WTC11 (cell line): ENCODE results near the gene ADH5. TPM values are rescaled to one million over a fixed set of nuclear protein-coding genes. Genes with fewer than 3 reads are reported as not detected.

Experiments
- ATAC-seq: fragments of 200-7000 bp; cut with Tn5 transposase; 2 replicates; pipeline ENCODE4 v1.10.0; 2021; ENCODE audit warnings: mild to moderate bottlenecking, moderate library complexity
- CTCF ChIA-PET: fragments of 300-600 bp; sonication (Branson Sonifier 250); formaldehyde crosslinking; loops from one replicate; lab custom pipeline; 2021; ENCODE audit warnings: antibody characterized with exemption; lab: Charles Lee
- POLR2A ChIA-PET: fragments of 350-600 bp; sonication (Branson Sonifier 250); formaldehyde crosslinking; loops from one replicate; lab custom pipeline; 2021; ENCODE audit warnings: antibody characterized with exemption; lab: Charles Lee
- DNase-seq: peaks from one replicate; pipeline ENCODE4 v3.0.0; 2021; ENCODE audit warnings: low spot score
- H3K27ac Mint-ChIP-seq: 2 replicates; pipeline ENCODE4 v1.8.0; 2021; ENCODE audit warnings: mixed read lengths
- H3K27me3 Mint-ChIP-seq: 2 replicates; pipeline ENCODE4 v1.8.0; 2021; ENCODE audit warnings: low read depth, mild to moderate bottlenecking, moderate library complexity, mixed read lengths
- H3K36me3 Mint-ChIP-seq: 2 replicates; pipeline ENCODE4 v1.8.0; 2021; ENCODE audit warnings: mixed read lengths
- H3K4me1 Mint-ChIP-seq: 2 replicates; pipeline ENCODE4 v1.8.0; 2022; ENCODE audit warnings: mixed read lengths
- H3K4me3 Mint-ChIP-seq: 2 replicates; pipeline ENCODE4 v1.8.0; 2021; ENCODE audit warnings: mild to moderate bottlenecking, moderate library complexity, mixed read lengths
- H3K9me3 Mint-ChIP-seq: 2 replicates; pipeline ENCODE4 v1.8.0; 2021; ENCODE audit warnings: mixed read lengths
- ATF6 ChIP-seq: sonication (generic); formaldehyde crosslinking; IDR thresholded peaks from 2 replicates; pipeline ENCODE4 v1.8.1; 2023; ENCODE audit warnings: mild to moderate bottlenecking, missing genetic modification reagents
- CDX4 ChIP-seq: fragments of 250-450 bp; sonication (Bioruptor Pico); IDR thresholded peaks from 2 replicates; pipeline ENCODE4 v1.9.0; 2021; ENCODE audit warnings: moderate library complexity, mild to moderate bottlenecking, inconsistent platforms, borderline replicate concordance
- CREB1 ChIP-seq: sonication (generic); formaldehyde crosslinking; IDR thresholded peaks from 2 replicates; pipeline ENCODE4 v1.8.0; 2023; ENCODE audit warnings: mild to moderate bottlenecking, missing genetic modification reagents
- E2F5 ChIP-seq: sonication (generic); formaldehyde crosslinking; IDR thresholded peaks from 2 replicates; pipeline ENCODE4 v1.8.1; 2022; ENCODE audit warnings: mild to moderate bottlenecking, moderate library complexity, missing genetic modification reagents
- FOXK1 ChIP-seq: sonication (generic); formaldehyde crosslinking; IDR thresholded peaks from 2 replicates; pipeline ENCODE4 v1.8.0; 2022; ENCODE audit warnings: mild to moderate bottlenecking, moderate library complexity, missing genetic modification reagents
- FOXP4 ChIP-seq: sonication (generic); formaldehyde crosslinking; IDR thresholded peaks from 2 replicates; pipeline ENCODE4 v1.8.0; 2022; ENCODE audit warnings: mild to moderate bottlenecking, missing genetic modification reagents
- GRHL2 ChIP-seq: fragments of 250-450 bp; sonication (Bioruptor Pico); IDR thresholded peaks from 2 replicates; pipeline ENCODE4 v1.8.0; 2022; ENCODE audit warnings: mild to moderate bottlenecking, moderate library complexity; ENCODE audit not compliant: insufficient replicate concordance, severe bottlenecking
- IRF1 ChIP-seq: sonication (generic); formaldehyde crosslinking; IDR thresholded peaks from 2 replicates; pipeline ENCODE4 v1.8.0; 2023; ENCODE audit warnings: missing genetic modification reagents
- IRF2 ChIP-seq: sonication (generic); formaldehyde crosslinking; IDR thresholded peaks from 2 replicates; pipeline ENCODE4 v1.8.0; 2022; ENCODE audit warnings: low read depth, missing genetic modification reagents, borderline replicate concordance
- NFYB ChIP-seq: sonication (generic); formaldehyde crosslinking; conservative IDR thresholded peaks from 2 replicates; pipeline ENCODE4 v1.8.0; 2022; ENCODE audit warnings: low read depth, missing genetic modification reagents
- NR2C2 ChIP-seq: sonication (generic); formaldehyde crosslinking; IDR thresholded peaks from 2 replicates; pipeline ENCODE4 v1.8.0; 2022; ENCODE audit warnings: mild to moderate bottlenecking, missing genetic modification reagents
- NR3C1 ChIP-seq: sonication (generic); formaldehyde crosslinking; conservative IDR thresholded peaks from 2 replicates; pipeline ENCODE4 v1.8.1; 2023; ENCODE audit warnings: low read depth, mild to moderate bottlenecking, missing genetic modification reagents
- PRRX2 ChIP-seq: fragments of 250-450 bp; sonication (Bioruptor Pico); IDR thresholded peaks from 2 replicates; pipeline ENCODE4 v1.8.0; 2021; ENCODE audit warnings: mild to moderate bottlenecking
- SMAD4 ChIP-seq: sonication (generic); formaldehyde crosslinking; IDR thresholded peaks from 2 replicates; pipeline ENCODE4 v1.8.0; 2022; ENCODE audit warnings: mild to moderate bottlenecking, missing genetic modification reagents
- SOX15 ChIP-seq: fragments of 250-450 bp; sonication (Bioruptor Pico); IDR thresholded peaks from 2 replicates; pipeline ENCODE4 v1.9.0; 2021; ENCODE audit warnings: mild to moderate bottlenecking
- TEAD4 ChIP-seq: sonication (generic); formaldehyde crosslinking; IDR thresholded peaks from 2 replicates; pipeline ENCODE4 v1.8.0; 2022; ENCODE audit warnings: mild to moderate bottlenecking, missing genetic modification reagents
- ZBTB21 ChIP-seq: sonication (generic); formaldehyde crosslinking; IDR thresholded peaks from 2 replicates; pipeline ENCODE4 v1.8.1; 2023; ENCODE audit warnings: mild to moderate bottlenecking, missing genetic modification reagents, borderline replicate concordance
- ZNF317 ChIP-seq: sonication (generic); formaldehyde crosslinking; IDR thresholded peaks from 2 replicates; pipeline ENCODE4 v1.8.1; 2023; ENCODE audit warnings: low read depth, mild to moderate bottlenecking, moderate library complexity, missing genetic modification reagents, borderline replicate concordance
- ZNF396 ChIP-seq: fragments of 250-450 bp; sonication (Bioruptor Pico); IDR thresholded peaks from 2 replicates; pipeline ENCODE4 v1.8.0; 2021; ENCODE audit warnings: mild to moderate bottlenecking, moderate library complexity, borderline replicate concordance
- ZNF423 ChIP-seq: fragments of 250-450 bp; sonication (Bioruptor Pico); IDR thresholded peaks from 2 replicates; pipeline ENCODE4 v2.1.2; 2022; ENCODE audit warnings: mild to moderate bottlenecking, moderate library complexity
- ZNF425 ChIP-seq: fragments of 250-450 bp; sonication (Bioruptor Pico); conservative IDR thresholded peaks from 2 replicates; pipeline ENCODE4 v1.9.0; 2021; ENCODE audit warnings: mild to moderate bottlenecking
- total RNA-seq: library from RNA; stranded (reverse); gene quantifications from 3 replicates; pipeline ENCODE4 v1.2.3, GENCODE V29; 2021
- TF ChIP-seq, protein P1 (sequence below): sonication (generic); formaldehyde crosslinking; IDR thresholded peaks from 2 replicates; pipeline ENCODE4 v1.8.0; 2022; ENCODE audit warnings: mild to moderate bottlenecking, missing genetic modification reagents

The ADH5 gene
- total RNA-seq, 1 experiment from 2014 or later: 244 TPM

DNA sequence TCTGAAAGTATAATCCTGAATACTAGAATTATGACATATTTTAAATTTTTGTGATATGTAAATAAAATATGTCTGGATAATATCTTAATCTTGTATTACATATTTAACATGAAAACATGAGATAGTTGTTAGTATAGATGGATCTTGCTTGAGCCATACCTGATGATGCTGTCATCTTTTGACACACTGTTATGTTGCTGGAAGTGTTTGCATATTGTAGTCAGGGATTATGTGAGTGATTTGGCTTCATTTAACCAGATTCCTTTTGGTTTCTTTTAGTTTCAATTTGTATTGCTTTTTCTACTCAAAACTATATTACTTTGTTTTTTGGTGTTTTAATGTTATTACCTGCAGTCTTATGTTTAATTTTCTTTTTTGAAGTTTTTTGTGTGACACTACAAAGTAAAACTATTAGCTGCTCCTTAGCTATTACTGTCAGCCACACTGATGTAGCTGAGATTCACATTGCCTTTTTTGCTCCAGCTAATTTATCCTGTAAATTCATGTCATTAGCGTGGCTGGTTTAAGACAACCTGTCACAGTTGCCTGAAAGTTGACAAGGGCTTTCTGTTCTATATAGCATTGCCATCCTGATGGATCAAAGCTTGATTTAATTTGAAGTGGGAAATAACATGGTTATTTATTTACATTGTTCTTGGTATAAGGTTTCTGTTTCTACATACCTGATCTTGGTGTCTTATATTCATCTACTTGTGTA, 59.4 kb downstream of the ADH5 start (continued):
- TF ChIP-seq ZNF425 (CRISPR knock-in tag) (no peak), NR2C2 (CRISPR knock-in tag) (no peak), IRF1 (CRISPR knock-in tag) (no peak), PRRX2 (CRISPR knock-in tag) (no peak)
- TF ChIP-seq, protein P1, sequence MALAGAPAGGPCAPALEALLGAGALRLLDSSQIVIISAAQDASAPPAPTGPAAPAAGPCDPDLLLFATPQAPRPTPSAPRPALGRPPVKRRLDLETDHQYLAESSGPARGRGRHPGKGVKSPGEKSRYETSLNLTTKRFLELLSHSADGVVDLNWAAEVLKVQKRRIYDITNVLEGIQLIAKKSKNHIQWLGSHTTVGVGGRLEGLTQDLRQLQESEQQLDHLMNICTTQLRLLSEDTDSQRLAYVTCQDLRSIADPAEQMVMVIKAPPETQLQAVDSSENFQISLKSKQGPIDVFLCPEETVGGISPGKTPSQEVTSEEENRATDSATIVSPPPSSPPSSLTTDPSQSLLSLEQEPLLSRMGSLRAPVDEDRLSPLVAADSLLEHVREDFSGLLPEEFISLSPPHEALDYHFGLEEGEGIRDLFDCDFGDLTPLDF (CRISPR knock-in tag): no peak

DNA sequence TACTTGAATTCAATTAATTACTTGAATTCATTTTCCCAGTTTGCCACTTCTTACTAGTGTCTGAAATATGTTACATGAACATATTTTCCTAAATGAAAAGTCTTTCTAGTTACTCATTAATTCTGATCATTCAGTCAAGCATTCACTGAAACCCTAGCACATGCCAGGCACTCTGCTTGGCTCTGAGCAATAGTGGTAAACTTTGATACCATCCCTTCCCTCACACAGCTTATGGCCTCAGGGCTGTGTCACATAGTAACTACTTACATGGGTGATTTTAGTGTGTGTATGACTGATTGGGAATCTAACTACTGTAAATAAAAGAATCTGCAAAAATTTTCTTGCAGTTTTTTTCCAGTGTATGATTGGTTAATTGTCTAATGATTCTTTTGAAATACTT, 60.4 kb downstream of the ADH5 start:
- Mint-ChIP-seq H3K4me1 (peaks cover 81% of the 10 kb centered on the region), H3K36me3 (peaks cover 4% of the 10 kb centered on the region; the same call in 1 of the 2 replicates), H3K4me3 (no peak overlapping the region), H3K9me3 (no peaks in the 10 kb centered on the region), H3K27me3 (no peaks in the 10 kb centered on the region), H3K27ac (no peak overlapping the region)
- DNase-seq (no peak), ATAC-seq (no peak)
- ChIA-PET CTCF (no interaction called here), POLR2A (no interaction called here)
- no peak for TF ChIP-seq FOXP4 (CRISPR knock-in tag)
- TF ChIP-seq E2F5 (CRISPR knock-in tag): no peak
- no peak for TF ChIP-seq GRHL2 (CRISPR knock-in tag)
- TF ChIP-seq NR3C1: no peak
- TF ChIP-seq SOX15 (CRISPR knock-in tag): no peak
- TF ChIP-seq CREB1 (CRISPR knock-in tag): no peak
- TF ChIP-seq ATF6 (CRISPR knock-in tag): no peak
- TF ChIP-seq TEAD4 (CRISPR knock-in tag): no peak
- TF ChIP-seq IRF2 (CRISPR knock-in tag): no peak
- TF ChIP-seq ZNF396 (CRISPR knock-in tag): no peak
- TF ChIP-seq ZBTB21 (CRISPR knock-in tag): no peak
- TF ChIP-seq ZNF425 (CRISPR knock-in tag): no peak
- TF ChIP-seq FOXK1 (CRISPR knock-in tag): no peak
- no peak for TF ChIP-seq ZNF423 (CRISPR knock-in tag)
- no peak for TF ChIP-seq ZNF317
- TF ChIP-seq SMAD4: no peak
- TF ChIP-seq NFYB (CRISPR knock-in tag): no peak
- no peak for TF ChIP-seq CDX4
